NCI-H510A (cell line): Measurements from ENCODE around the gene SPATS2.
"Not testable (repeated sequence)": the region's sequence is repeated elsewhere in the genome, so short reads cannot be mapped to it uniquely, and the experiment has no call there.

ENCODE experiments used
- DNase-seq: peaks from one replicate; lab custom pipeline; 2025; lab: John Stamatoyannopoulos, UW

SPATS2 gene

DNA sequence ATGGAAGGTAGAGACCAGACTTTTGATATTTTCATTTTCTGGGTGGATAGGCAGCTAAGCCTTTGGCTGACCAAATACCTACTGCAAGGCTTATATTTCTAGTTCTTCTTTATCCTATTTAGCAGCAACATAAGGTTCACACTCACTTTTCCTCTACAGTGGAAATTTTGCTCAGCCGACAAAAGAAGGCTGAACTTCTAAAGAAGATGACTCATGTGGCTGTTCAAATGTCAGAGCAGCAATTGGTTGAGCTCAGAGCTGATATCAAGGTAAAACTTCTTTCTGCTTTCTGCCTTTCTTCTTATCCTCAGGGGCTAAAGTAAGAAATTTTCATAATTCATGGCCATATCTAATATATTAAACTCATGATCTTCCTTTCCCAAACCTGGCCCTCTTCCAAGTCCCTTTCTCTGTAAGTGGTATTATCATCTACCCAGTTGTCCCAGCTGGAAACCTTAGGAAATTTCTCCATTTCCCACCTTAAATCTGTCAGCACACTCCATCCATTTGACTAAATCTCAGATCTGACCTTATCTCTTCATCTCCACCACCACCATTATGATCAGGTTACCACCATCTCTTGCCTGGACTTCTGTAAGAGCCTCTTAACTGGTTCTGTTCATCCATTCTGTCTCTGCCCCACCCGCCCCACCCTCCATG, 151.8 kb downstream of the SPATS2 start:
- DNase-seq, result no peak

GRCh38 chr12:49519574-49519936, 152.3 kb downstream of the SPATS2 start:
- DNase-seq, result no peak

DNA sequence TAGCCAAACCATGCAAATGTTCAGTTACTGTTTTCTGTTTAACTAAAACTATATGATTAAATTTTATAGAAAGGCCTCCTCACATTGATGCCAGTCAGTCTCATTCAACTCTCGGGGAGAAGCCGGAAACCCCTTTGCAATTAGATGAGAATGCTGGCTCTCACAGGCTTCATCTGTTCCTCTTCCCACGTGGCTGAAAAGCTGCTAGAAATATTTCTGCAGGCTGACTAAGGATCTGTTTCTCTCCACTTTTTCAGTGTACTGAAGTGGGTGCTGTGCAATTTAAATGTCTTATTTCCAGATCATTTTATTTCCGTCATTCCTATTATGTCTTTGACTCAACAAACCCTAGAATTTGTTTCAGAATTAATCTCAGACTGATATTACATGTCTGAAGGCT, 154.1 kb downstream of the SPATS2 start:
- no peak for DNase-seq

GRCh38 chr12:49524660-49525324, 157.5 kb downstream of the SPATS2 start:
- DNase-seq, result no peak

DNA sequence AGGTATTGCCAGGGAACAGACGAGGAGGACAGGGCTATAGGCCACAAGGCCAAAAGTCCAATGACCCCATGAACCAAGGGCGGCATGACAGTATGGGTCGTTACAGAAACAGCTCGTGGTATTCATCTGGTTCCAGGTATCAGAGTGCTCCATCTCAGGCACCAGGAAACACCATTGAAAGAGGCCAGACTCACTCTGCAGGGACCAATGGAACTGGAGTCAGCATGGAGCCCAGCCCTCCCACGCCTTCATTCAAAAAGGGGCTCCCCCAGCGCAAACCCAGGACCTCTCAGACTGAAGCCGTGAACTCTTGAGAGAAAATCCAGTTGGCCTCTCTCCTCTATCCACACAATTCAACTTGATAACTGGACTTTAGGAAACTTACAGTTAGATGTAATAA, 158.7 kb downstream of the SPATS2 start:
- DNase-seq, result no peak

DNA sequence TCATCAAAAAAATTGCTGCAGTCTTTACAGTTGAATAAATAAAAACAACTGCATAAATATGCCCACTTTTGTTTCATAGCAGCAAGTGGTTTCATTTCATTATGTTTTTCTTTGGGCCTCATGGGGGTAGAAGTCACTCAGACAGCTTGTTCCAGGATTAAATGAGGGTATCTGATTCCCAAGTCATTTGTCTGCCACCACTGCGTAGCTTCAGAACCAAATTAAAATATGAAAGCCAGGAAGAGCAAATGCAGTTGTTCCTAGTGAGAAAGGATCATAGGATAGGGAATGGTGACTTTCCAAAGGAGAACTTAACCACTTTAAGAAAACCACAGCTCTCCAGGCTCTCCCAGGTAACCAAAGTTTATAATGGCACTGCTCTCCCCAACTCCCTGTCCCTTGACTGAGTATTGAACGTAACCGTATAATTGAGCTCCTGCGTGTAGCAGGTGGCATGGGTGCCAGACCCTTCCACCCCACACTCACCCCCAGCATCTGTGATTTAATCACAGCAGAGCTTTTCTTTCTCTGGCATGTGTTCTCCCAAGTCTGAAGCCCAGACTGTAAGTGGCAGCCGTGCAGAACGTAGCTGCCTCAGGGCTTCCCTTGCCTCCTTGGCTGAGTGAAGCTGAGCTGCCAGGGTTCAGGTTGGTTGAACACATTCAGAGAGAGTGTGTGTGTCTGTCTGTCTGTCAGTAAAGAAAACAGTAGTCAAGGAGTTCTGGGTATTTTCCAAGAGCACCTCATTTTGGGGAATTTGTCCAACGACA, 160.3 kb downstream of the SPATS2 start:
- no peak for DNase-seq

DNA sequence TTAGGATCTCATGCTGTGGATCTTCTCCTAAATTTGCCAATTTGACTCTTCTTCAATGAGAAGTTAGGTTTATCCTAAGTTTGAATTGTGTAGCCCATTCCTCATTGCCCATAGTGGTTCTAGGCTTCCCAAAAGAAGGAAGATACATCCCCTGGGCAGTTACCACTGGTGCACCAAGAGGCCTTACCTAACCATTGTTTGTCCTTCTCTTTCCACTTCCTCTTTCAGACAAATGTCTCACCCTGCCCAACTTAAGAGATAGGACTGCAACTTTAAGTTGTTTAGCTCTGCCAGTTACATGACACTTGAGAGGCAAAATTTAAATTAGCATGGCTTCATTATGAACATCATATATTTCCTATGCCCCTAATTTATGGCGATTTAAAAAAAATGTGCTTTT, 162.2 kb downstream of the SPATS2 start:
- DNase-seq, result no peak

- no peak for DNase-seq
Observed at GRCh38 chr12:49531745-49532144, 164.5 kb downstream of the SPATS2 start.

DNA sequence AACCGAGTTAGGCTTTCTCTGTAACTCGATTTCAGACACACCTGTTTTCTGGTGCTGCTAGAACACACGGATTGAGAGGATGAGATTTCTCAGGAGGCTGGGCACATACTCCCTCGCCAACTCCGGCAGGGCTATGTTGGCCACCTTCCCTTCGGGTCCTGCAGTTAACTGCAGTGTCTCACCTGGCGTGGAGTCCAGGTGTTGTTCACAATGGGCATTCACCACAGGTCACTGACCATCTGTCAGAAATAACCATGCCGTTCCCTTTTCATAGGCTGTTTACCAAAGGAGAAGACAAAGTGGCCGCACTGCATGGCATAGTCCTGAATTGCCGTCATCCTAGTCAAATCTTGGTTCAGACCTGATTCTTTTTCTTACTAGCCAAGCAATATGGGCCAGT, 166.1 kb downstream of the SPATS2 start:
- no peak for DNase-seq

- not testable (repeated sequence) for DNase-seq
Observed at GRCh38 chr12:49534122-49534521, 166.9 kb downstream of the SPATS2 start.

DNA sequence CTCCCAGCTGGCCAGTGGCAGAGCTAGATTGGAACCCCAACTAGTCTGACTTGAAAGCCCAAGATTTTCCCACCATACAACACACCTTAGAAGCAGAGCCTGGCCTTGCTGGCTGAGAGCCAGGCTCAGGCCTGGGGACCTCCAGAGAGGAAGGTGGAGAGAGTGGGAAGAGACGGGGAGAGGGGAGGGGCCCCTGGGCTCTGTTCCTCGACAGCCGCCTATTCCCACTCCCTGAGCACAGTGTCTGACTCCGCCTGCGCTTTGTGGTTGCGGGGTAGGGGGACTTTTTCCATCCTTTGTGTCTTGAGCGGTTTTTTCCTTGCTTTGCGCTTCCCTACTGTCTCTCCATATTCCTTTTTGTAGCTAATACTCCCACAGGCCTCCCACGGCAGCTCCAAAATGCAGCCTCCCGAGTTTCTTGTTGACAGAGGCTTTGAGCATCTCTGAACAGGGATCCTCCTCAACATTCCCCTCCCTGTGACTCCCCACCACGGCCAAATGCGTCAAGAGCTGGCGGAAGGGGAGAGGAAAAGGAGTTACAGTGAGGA, 167.5 kb downstream of the SPATS2 start:
- DNase-seq, result no peak

DNA sequence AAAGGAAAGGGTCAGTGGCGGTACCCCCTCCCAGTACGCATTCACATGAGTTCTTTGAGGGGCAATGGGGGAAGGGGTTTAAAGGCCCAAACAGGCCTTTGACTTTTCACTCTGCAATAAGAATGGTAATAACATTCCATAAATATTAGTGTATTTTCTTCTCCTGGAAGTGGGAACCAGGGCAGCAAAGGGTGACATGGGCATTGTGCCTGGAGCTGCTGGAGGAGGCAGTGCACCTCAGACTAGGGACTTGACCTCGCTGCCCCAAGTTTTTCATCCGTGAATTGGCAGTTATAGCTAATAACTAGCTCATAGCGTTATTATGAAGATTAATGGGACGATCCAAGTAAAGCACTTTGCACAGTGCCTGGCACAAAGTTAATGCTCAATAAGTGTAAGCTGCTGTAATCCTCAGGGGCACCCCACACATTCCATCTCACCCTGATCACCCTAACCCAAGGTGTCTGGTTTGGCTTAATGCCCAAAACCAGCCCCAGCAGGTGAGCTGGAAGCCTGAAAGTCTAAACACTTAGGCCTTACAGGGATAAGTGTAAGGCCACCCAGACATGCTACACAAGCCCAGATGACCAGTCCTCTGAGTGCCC, 168.8 kb downstream of the SPATS2 start:
- no peak for DNase-seq

DNA sequence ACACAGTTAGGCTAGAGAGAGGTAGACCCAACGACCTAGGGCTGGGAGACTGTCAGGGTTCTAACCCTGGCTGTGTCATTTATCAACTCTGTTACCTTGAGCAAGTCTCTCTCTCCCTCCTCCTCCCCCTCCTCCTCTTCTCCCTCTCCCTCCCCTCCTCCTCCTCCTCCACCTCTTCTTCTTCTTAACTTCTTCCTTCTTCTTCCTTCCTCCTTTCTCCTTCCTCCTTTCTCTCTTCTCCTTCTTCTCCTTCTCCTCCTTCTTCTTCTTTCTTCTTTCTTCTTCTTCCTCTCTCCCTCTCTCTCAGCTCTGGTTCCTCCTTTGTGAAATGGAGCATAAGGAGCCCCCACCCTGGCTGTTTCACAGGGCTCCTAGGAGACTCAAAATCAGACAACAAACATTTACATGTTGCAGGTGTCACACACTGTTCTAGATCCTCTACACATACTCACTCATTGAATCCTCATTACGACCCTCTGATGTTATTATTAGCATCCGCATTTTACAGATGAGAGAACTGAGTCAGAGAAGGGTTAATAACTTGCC, 169.3 kb downstream of the SPATS2 start:
- DNase-seq, result no peak

DNA sequence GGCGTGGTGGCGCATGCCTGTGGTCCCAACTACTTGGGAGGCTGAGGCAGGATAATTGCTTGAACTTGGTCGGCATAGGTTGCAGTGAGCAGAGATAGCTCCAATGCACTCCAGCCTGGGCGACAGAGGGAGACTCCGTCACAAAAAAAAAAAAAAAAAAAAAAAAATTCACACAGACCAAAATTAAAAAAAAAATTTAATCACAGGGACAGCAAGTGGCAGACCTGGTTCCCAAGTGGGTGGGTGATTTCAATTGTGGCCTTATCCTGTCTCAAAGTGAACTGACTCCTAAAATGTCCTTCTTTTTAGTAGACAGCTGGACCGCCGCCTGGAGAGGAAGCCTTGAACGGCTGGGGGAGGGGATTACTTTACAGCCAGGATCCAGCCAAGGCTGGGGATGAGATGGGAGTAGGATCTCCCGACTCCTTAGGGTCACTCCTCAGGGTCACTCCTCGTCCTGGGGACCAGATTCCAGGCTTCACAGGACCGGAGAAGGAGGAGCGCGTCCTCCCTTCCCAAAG, 170.0 kb downstream of the SPATS2 start:
- DNase-seq, result no peak

GRCh38 chr12:49537752-49538509, 170.7 kb downstream of the SPATS2 start:
- no peak for DNase-seq

DNA sequence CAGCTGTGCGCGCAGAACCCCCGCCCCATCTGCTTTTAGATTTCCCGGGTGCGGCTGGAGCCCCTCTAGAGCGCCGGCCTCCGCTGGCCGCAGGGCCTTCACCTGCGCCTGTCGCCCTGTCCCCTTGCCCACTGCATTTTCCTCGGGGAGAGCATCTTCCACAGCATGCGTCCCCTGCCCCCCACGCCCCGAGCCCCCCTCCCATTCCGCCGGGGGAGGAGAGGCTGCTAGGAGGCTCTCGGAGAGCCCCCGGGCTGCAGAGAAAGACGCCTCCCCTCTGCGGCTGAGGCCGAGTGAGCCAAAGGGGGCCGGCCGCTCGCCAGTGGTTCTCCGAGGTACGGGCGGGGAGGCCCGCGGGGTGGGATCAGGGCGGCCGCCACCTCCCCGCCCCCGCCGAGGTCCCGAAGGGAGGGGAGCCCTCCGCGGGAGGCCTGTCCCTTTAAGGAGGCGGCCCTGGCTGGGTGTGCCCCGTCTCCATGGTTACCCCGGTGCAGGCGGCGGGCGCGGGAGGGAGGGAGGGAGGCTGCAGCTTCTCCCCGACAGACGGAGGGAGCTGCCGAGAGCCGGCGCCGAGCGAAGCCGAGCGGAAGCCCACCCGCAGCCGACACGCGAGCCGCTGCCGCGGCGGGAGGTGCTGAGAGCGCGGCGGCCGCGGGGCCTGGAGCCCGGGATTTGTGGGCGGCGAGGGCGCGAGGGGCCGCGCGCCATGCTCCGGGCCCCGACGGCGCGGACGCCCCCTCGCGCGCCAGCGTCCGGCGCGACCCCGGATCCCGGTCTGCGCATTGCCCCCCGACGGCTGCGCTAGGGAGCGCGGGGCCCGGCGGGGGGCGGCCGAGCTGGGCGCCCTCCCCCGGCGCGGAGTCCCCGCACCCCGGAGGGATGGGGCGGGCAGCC, 171.5 kb downstream of the SPATS2 start, which contains the start of gene KCNH3:
KCNH3 (plus strand) TSS at position 521 of the 894 bp plus-strand sequence. CDS start 387 bp downstream, outside the sequence.
- DNase-seq, result peak; percentile 88

DNA sequence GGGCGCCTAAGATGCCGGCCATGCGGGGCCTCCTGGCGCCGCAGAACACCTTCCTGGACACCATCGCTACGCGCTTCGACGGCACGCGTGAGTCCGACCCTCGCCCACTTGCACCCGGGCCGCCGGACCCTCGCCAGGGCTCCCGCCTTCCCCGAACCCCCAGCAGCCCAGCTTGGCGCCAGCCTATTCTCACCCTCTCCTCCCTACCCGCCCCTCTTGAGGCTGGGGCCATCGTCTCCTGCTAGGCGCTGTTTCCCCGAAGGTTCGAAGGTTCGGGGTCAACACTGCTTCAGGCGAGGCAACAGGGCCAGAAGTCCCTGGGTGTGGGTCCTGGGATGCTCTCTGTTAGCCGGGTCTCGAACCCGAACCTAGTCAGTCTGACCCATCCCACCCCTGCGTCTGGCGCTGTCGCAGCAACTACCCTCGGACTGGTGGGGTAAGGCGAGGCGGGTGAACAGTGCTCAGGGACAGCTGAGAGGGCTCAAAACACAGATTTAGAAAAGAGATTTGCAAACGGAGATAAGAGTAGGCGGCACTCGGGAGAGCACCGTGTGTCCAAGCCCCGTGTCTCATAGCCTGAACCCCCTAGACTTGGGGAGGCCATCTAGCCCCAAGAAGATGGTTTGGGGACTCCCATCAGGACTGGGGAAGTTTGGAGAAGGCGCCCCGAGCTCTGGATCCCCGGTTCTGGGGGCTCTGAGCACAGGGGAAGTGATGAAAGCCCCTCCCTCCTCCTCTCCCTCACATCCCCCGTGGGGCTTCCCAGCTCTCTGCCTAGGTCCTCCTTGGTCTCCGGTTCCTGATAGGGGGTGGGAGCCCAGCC, 172.4 kb downstream of the SPATS2 start:
- no peak for DNase-seq

- no peak for DNase-seq
Observed at GRCh38 chr12:49540229-49541139, 173.2 kb downstream of the SPATS2 start.
